Esophagus squamous epithelium (tissue), 5 donors: ENCODE measurements around the gene TGFBR3. TPM values are rescaled to one million over a fixed set of nuclear protein-coding genes. Genes with fewer than 3 reads are reported as not detected.
A peak's percentile ranks its signal among the peaks of the same experiment; 100 is the strongest.

Experiments
- DNase-seq: peaks from one replicate; lab custom pipeline; 2025; lab: John Stamatoyannopoulos, UW
- H3K27ac ChIP-seq, 4 donors: fragments of 200-600 bp; sonication (generic); one replicate each; pipeline ENCODE4 v1.5.1; 2016 to 2019; ENCODE audit warnings: mild to moderate bottlenecking in 1 of 4
- H3K27me3 ChIP-seq, 4 donors: fragments of 200-600 bp; sonication (generic); 1 replicate in 3 of 4; 2 replicates in 1 of 4; pipeline versions ENCODE4 v1.5.1 to v1.6.0; 2017 to 2021; ENCODE audit warnings: antibody characterized with exemption in 1 of 4
- H3K36me3 ChIP-seq, 3 donors: fragments of 200-600 bp; sonication (generic); one replicate each; pipeline ENCODE4 v1.5.1; 2016 to 2019
- H3K4me1 ChIP-seq, 3 donors: fragments of 200-600 bp; sonication (generic); one replicate each; pipeline ENCODE4 v1.5.1; 2017 to 2019
- H3K4me3 ChIP-seq, 4 donors: fragments of 200-600 bp; sonication (generic); 1 replicate in 3 of 4; 2 replicates in 1 of 4; pipeline ENCODE4 v1.5.1; 2016 to 2019; ENCODE audit warnings: mild to moderate bottlenecking in 2 of 4, moderate library complexity in 1 of 4
- H3K9me3 ChIP-seq, 3 donors: fragments of 200-600 bp; sonication (generic); one replicate each; pipeline ENCODE4 v1.5.1; 2016 to 2019
- POLR2A ChIP-seq, 4 donors: fragments of 450-650 bp; IDR thresholded peaks; one replicate each; pipeline ENCODE4 v1.6.1; 2017; ENCODE audit warnings: antibody characterized with exemption in 4 of 4, mild to moderate bottlenecking in 4 of 4, moderate library complexity in 3 of 4
- WGBS, 2 donors: methylation state at CpG; one replicate each; pipeline ENCODE4 v1.1.5; 2018; 5-methylcytosine and 5-hydroxymethylcytosine counted together
- intact Hi-C: fragments of 100-400 bp; cut with DNase I; formaldehyde crosslinking; loops from one replicate; pipeline ENCODE4 v1.15.0; 2022
- total RNA-seq, 4 donors: library from RNA; depleted of rRNA; stranded (reverse); fragments of >200 nt; gene quantifications; one replicate each; pipeline ENCODE4 v1.1.0, GENCODE V29; 2016
- TF ChIP-seq, protein P1 (sequence below), 6 experiments: fragments of 450-650 bp in 4 of 6; fragments of 200-600 bp in 2 of 6; sonication (generic) in 2 of 6; IDR thresholded peaks; one replicate each; pipeline ENCODE4 v1.5.1; 2016 to 2019; ENCODE audit warnings: antibody characterized with exemption in 6 of 6, mild to moderate bottlenecking in 4 of 6, moderate library complexity in 4 of 6
- donor health status: DM: yes; HTN: yes; CAD: no.

TGFBR3 gene
- total RNA-seq, 4 donors from 2014 or later = 11.3 to 119 (median 30.7) TPM

DNA sequence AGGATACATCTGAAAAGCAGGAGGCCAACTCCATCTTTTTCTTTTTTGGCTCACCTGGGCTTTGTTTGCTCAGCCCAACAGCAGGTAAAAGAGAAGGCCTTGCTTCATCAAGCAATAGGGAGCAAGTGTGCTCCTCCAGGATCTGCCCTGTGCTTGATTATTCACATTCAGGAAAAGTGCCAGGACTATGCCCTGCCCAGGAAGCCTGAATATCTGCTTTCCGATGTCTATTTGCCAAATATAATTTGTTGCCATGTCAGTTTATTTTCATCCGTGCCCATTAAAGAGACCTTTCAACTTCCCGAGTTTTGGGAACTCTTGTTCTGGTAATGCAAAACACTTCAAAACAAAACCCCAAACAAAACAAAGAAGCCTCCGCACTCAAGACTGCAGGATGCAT lies 200.0 kb downstream of the TGFBR3 start:
- Histone ChIP-seq H3K4me1 (peaks cover 14 to 78% (median 46%) of the 10 kb centered on the region in 3 donors), H3K9me3 (no peaks in the 10 kb centered on the region), H3K27me3 (no peaks in the 10 kb centered on the region), H3K27ac (peak overlapping the region in 3 of 4 donors; percentile 60 to 73 (median 63)), H3K36me3 (peaks cover 0 to 29% (median 0%) of the 10 kb centered on the region in 3 donors), H3K4me3 (no peak overlapping the region)
- DNase-seq = no peak
- TF ChIP-seq, protein P1, sequence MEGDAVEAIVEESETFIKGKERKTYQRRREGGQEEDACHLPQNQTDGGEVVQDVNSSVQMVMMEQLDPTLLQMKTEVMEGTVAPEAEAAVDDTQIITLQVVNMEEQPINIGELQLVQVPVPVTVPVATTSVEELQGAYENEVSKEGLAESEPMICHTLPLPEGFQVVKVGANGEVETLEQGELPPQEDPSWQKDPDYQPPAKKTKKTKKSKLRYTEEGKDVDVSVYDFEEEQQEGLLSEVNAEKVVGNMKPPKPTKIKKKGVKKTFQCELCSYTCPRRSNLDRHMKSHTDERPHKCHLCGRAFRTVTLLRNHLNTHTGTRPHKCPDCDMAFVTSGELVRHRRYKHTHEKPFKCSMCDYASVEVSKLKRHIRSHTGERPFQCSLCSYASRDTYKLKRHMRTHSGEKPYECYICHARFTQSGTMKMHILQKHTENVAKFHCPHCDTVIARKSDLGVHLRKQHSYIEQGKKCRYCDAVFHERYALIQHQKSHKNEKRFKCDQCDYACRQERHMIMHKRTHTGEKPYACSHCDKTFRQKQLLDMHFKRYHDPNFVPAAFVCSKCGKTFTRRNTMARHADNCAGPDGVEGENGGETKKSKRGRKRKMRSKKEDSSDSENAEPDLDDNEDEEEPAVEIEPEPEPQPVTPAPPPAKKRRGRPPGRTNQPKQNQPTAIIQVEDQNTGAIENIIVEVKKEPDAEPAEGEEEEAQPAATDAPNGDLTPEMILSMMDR (IDR thresholded peaks at IDR 0.05) = no peak
- no peak for TF ChIP-seq POLR2A (IDR thresholded peaks at IDR 0.05)
- intact Hi-C loops = no loop called here
- 39 to 42% methylated on average over 4 of the region's 4 CpGs for WGBS, 2 donors

DNA sequence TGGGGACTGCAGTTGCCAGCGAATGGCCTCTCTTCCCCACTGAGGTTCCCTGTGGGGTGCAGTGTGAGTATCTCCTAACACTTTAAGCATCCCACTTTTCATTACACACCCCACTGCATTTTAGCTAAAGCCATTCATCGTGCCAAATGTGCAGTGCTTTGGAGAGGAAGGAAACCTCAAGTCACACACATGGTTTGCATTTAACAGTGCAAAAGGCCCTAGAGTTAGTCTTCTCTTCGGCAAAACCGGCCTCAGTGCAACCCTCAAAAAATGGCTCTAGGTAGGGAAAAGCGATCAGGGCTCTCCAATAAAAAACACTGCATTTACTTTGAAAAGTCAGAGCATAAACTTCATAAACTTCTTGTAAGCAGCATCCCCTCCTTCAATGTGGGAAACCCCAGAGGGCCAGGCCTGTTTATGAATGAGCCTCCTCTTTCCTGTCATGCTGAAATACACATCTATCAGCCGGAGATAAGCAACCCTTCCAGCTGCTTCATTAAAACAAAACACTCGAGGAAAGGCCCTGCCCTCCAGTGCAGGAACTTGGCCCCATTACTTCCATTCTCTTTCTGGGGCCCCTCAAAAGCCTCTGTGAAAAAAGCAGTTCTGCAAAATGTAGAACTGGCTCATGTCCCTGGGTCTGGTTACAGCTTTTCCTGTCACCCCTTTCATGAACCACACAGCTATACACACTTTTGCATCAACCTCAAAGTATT lies 201.3 kb downstream of the TGFBR3 start:
- peaks cover 0 to 29% (median 0%) of the 10 kb centered on the region in 3 donors for H3K36me3 ChIP-seq
- H3K27ac ChIP-seq = peak overlapping the region; percentile 18 to 63 (median 52)
- H3K9me3 ChIP-seq = no peaks in the 10 kb centered on the region
- no peaks in the 10 kb centered on the region for H3K27me3 ChIP-seq
- H3K4me1 ChIP-seq = peaks cover 14 to 70% (median 46%) of the 10 kb centered on the region in 3 donors
- intact Hi-C loops = no loop called here
- TF ChIP-seq, protein P1 (IDR thresholded peaks at IDR 0.05) = no peak
- TF ChIP-seq POLR2A (IDR thresholded peaks at IDR 0.05) = no peak
- H3K4me3 ChIP-seq = no peak overlapping the region
- no peak for DNase-seq
- 24 to 40% methylated on average over 4 to 7 of the region's 7 CpGs for WGBS, 2 donors

DNA sequence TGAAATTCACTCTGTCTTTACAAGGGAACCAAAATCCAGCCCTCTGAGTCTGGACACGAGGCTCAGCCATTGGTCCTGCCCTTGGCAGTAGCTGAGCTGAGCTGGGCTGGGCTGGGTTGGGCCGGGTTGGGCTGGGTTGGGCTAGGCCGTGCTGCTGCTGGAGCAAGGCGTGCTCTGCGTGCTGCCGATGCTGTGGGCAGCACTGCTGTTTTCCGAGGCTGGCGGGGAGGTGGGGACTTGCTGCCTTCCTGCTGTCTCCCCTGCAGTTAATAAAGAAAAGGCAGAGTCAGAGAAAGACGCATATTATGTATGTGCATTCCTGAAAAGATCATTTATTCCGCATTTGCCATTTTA lies 202.4 kb downstream of the TGFBR3 start:
- Histone ChIP-seq H3K4me3 (no peak overlapping the region), H3K4me1 (peaks cover 14 to 59% (median 41%) of the 10 kb centered on the region in 3 donors), H3K27me3 (no peaks in the 10 kb centered on the region), H3K9me3 (no peaks in the 10 kb centered on the region), H3K27ac (peak overlapping the region; percentile 15 to 63 (median 44)), H3K36me3 (peaks cover 0 to 19% (median 0%) of the 10 kb centered on the region in 3 donors)
- 77 to 92% methylated on average over 3 of the region's 10 CpGs for WGBS, 2 donors
- DNase-seq = no peak
- TF ChIP-seq, protein P1 (IDR thresholded peaks at IDR 0.05) = no peak
- TF ChIP-seq POLR2A (IDR thresholded peaks at IDR 0.05) = no peak
- intact Hi-C loops = no loop called here

DNA sequence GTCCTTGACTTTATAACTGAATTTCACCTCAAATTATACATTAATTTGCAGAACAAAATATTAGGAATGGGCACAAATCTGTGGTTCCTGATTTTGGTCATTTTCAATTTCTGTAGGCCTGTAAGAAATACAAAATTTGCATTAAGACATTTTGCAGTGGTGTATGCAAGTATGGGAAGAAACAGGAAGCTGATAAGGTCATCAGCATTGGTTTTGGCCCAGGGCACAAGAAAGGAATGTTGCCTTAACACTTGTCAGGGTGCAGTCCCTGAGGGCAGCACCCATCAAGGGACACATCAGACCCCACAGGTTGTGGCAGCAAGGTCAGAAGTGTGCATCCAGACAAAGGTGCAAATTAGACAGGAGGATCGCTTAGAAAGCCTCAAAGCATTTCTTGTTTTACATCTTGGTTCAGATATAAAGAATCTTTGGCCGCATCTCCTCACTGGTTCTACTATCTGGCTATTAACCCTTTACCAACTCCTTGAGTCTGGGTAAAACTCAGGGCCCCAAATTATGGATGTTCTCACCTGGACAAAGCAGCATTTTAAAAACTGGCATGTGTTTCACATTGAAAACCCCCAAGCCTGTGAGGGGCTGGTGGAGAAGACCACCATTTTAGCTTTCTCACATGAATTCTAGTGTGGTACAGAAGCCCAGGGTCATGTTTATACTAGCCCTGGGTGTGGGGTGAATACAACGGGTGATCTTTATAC lies 202.9 kb downstream of the TGFBR3 start:
- TF ChIP-seq, protein P1 (IDR thresholded peaks at IDR 0.05) = no peak
- Histone ChIP-seq H3K27me3 (no peaks in the 10 kb centered on the region), H3K4me3 (no peak overlapping the region), H3K36me3 (peaks cover 0 to 17% (median 0%) of the 10 kb centered on the region in 3 donors), H3K27ac (peak overlapping the region; percentile 15 to 63 (median 44)), H3K4me1 (peaks cover 14 to 54% (median 39%) of the 10 kb centered on the region in 3 donors), H3K9me3 (no peaks in the 10 kb centered on the region)
- WGBS, 2 donors = 70 to 71% methylated on average over 3 of the region's 3 CpGs
- no peak for DNase-seq
- intact Hi-C loops = no loop called here
